NCI-H510A treated with DMSO at 0.1 percent for 48 hours (cell line): ENCODE measurements around the gene PAN2.

Source experiments
- DNase-seq: peaks from one replicate; lab custom pipeline; 2025; lab: John Stamatoyannopoulos, UW

PAN2 gene, protein sequence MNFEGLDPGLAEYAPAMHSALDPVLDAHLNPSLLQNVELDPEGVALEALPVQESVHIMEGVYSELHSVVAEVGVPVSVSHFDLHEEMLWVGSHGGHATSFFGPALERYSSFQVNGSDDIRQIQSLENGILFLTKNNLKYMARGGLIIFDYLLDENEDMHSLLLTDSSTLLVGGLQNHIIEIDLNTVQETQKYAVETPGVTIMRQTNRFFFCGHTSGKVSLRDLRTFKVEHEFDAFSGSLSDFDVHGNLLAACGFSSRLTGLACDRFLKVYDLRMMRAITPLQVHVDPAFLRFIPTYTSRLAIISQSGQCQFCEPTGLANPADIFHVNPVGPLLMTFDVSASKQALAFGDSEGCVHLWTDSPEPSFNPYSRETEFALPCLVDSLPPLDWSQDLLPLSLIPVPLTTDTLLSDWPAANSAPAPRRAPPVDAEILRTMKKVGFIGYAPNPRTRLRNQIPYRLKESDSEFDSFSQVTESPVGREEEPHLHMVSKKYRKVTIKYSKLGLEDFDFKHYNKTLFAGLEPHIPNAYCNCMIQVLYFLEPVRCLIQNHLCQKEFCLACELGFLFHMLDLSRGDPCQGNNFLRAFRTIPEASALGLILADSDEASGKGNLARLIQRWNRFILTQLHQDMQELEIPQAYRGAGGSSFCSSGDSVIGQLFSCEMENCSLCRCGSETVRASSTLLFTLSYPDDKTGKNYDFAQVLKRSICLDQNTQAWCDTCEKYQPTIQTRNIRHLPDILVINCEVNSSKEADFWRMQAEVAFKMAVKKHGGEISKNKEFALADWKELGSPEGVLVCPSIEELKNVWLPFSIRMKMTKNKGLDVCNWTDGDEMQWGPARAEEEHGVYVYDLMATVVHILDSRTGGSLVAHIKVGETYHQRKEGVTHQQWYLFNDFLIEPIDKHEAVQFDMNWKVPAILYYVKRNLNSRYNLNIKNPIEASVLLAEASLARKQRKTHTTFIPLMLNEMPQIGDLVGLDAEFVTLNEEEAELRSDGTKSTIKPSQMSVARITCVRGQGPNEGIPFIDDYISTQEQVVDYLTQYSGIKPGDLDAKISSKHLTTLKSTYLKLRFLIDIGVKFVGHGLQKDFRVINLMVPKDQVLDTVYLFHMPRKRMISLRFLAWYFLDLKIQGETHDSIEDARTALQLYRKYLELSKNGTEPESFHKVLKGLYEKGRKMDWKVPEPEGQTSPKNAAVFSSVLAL

DNA sequence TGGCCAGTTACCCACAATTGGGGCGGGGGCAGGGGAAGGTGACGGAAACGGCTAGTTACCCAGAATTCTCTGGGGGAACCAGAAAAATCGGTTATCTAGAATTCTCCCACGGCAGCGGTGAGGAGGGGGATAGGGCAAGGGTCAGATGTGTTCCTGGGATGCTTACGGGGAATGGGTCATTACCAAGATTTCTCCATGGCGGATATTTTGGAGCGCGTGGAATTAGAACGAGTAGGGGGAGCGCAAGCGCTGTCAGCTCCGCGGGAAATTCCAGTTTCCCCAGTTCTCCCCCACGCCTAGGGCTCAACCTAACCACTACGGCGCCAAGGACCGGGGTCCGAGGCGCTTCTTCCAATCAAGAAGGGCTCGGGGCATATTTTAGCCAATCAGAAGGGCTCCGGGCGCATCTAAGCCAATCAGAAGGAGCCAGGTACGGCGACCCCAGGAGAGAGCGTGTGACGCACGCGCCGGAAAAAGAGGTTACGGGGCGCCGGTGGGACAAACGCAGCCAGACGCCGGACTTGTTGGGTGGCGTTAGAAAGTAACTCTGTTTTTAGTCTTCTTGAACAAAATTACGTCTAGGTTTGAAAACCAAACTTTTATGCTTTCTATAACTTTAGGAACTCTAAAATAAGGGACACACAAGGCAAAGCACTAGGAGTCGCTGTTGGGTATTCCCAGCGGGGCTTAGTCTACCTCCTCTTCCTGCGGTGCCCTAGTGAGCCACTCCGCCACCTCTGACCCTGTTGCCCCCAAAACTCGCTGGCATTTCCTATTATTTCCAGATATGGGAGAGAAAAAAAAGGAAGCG lies at the start of gene PAN2:
Gene PAN2 (minus strand): TSS at position 322 of the 811 bp plus-strand sequence. CDS start 906 bp downstream, outside the sequence.
- DNase-seq: peak; percentile 98

DNA sequence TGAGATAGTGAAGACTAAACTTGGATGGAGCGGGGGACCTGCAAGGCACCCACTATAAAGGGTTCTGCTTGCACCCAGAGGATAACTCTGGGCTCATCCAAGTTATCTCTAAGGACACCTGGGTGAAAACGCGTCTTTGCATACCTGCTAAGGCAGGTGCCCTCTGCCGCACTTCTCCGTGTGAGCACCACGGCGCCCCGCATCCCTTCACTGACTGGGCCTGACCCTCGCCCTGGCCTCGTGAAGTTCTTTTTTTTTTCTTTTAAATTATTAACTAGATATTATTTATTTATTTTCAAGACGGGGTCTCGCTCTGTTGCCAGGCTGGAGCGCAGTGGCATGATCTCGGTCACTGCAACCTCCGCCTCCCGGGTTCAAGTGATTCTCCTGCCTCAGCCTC lies 48.8 kb upstream of the PAN2 start:
- DNase-seq: no peak

- no peak for DNase-seq
Observed at GRCh38 chr12:56377989-56378316, 44.2 kb upstream of the PAN2 start.

DNA sequence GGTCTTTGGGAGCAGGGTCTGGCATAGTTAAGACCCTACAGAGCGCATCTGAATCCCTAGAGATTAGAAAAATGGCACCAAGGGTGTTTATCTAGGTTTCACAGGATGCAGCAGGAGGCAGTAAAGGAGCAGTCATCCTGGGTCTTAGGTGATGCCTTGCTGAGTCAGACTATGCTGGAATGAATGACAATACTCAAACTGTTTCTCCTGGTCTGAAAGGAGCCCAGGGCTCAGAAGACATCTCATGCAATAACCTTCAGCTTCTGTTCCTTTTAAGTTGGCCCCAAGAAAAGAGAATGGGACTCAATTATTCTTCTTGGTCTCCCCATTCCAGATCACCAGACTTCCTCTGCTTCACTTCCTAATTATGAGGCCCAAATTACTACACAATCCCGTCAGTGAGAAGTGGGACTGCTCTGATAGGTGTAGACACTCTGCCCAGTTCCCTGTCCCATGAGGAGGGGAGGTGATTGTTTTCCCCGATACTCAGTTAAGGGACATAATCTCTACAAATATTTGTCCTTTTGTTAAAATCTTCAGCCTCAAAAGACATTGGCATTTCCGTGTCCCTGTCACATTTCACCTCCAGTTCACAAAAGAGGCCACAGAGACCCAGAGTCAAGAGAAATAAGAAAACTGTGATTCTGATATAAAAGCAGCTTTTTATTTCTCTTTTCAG lies 43.6 kb upstream of the PAN2 start:
- DNase-seq: no peak

DNA sequence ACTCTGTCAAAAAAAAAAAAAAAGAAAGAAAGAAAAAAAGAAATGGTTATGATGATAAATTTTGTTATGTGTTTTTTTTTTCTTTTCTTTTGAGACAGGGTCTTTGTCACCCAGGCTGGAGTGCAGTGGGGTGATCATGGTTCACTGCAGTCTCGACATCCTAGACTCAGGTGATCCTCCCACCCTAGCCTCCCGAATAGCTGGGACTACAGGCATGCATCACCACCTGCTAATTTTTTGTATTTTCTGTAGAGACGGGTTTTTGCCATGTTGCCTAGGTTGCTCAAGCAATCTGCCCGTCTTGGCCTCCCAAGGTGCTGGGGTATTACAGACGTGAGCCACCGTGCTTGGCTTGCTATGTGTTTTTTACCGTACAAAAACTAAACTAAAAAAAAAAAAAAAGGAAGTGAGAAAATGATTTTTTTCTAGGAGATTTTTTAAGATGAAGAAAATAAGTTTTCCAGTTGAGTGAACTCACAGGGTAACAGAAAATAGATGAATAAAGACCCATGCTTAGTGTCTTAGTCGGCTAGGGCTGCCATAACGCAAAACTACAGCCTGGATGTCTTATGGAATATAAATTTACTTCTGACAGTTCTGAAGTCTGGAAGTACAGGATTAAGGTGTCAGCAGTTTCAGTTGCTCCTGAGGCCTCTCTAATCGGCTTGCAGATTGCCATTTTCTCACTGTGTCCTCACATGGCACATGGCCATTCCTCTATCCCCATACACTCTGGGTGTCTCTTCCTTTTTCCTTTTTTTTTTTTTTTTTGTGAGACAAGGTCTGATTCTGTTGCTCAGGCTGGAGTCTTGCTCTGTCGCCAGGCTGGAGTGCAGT lies 42.0 kb upstream of the PAN2 start:
- no peak for DNase-seq

- DNase-seq: no peak
Observed at GRCh38 chr12:56374726-56375597, 41.2 kb upstream of the PAN2 start.

GRCh38 chr12:56373515-56373914 lies 39.7 kb upstream of the PAN2 start:
- no peak for DNase-seq

- no peak for DNase-seq
Observed at GRCh38 chr12:56366948-56367347, 33.1 kb upstream of the PAN2 start.

DNA sequence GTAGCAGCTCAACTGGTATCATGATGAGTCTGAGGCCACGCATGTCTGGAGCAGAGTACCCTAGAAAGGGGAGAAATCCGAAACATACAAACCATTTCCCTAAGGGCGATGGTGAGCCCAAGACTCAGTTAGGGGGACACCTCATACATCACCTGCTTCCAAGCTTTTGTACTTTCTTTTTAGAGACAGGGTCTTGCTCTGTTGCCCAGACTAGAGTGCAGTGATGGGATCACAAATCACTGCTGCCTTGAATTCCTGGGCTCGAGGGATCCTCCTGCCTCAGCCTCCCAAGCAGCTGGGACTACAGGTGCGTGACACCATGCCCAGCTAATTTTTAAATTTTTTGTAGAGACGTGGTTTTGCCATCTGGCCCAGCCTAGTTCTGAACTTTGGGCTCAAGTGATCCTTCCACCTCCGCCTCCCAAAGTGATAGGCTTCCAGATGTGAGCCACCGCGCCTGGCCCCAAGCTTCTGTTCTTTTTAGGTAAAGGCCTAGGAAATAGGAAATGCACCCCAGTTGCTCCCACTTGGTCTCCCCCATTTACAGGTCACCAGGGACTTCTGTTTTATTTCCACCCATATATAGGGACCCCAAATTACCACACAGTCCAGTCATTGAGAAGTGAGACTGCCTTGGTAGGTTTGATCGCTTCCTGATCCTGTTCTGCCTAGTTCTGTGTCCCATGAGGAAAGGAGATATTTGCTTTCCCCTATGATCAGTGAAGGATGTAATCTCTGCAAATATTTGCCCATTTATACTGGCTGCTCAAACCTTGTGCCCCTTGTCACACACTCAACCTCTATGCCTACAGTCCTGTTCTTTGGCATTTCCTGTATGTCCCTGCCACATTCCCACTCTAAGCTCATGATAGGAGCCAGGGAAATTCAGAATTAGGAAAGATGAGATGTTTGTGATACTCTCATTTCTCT lies 28.6 kb upstream of the PAN2 start, which contains the start of gene APOF:
Gene APOF (minus strand): TSS at position 728 of the 930 bp plus-strand sequence. CDS start 112 bp downstream, at position 616.
- DNase-seq: no peak

DNA sequence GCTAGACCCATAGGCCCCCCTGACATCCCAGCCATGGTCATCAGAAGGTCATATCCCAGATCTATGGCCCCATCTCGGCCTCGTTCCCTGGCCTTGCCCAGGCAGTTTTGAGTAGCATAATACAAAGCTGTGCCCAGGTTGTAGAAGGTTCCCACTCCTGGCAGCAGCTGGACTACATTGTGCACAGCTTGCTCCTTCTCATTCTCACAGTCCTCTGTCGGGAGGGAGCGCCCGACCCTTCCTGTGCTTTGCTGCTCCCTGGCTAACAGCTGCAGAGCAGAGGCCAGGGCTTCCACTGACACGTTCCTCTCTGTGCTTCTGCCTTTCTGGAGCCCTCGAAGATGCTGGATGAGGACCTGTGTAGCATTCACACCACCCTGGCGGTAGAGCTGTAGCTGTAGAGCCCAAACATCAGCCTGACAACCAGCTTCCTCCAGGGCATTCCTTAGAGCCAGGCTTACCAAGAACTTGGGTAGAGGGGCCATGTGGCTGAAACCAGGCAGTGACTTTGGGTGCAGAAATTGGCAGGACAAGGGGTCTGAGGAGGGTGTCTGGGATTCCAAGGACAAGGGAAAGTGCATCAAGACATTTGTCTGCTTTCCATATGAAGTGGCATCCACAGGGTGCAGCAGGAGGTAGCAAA lies 27.8 kb upstream of the PAN2 start:
- DNase-seq: no peak

GRCh38 chr12:56359851-56360767 lies 26.3 kb upstream of the PAN2 start, which contains the start of gene STAT2:
Gene STAT2, minus strand, starts transcription at chr12:56360107. Its CDS starts 3,536 bp downstream, at chr12:56356571.
- DNase-seq: peak; percentile 98

GRCh38 chr12:56358836-56359532 lies 25.2 kb upstream of the PAN2 start:
- no peak for DNase-seq

GRCh38 chr12:56351325-56351724 lies 17.5 kb upstream of the PAN2 start:
- no peak for DNase-seq

DNA sequence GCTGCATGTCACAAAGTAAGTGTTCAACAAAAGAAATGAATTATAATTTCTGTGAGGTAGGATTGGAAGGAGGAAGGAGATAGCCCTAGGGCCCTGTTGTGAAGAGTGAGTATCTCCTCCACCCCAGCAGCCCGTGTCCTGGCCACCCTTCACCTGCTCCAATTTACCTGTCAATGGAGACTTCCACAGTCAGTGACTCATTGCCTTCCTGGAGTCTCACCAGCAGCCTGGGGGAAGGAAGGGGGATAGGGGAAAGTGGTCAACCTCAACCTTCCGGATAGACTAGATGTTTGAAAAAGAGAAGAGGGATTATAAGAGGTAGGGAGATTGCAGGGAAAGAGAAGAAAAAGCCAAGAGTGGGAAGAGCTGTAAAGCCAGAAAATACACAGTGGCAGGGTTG lies 16.9 kb upstream of the PAN2 start:
- no peak for DNase-seq

GRCh38 chr12:56348776-56349175 lies 15.0 kb upstream of the PAN2 start:
- DNase-seq: no peak
